T-helper 9 cell (primary cell): Measurements from ENCODE around the gene ADD2.

ENCODE experiments used
- DNase-seq: peaks from one replicate; pipeline ENCODE4 v3.0.0-alpha.2; 2020

ADD2 gene

DNA sequence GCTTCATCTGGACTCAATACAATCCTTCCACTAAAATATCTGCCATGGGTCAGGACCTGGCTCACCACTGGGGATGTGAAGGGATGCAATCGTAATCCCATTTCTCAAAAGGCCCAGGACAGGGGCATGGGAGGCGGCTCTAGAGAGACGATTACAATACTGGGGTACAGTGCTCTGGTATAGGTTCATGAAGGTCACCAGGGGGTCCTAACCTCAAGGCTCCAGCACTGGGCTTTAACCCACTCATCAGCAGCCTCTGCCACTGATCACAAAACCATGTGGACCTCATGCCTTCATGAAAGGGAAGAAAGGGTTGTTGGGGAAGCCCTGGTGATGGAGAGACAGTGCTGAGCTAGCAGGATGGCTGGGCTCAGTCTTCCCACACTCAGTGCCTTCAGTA, 48.8 kb downstream of the ADD2 start:
- no peak for DNase-seq

DNA sequence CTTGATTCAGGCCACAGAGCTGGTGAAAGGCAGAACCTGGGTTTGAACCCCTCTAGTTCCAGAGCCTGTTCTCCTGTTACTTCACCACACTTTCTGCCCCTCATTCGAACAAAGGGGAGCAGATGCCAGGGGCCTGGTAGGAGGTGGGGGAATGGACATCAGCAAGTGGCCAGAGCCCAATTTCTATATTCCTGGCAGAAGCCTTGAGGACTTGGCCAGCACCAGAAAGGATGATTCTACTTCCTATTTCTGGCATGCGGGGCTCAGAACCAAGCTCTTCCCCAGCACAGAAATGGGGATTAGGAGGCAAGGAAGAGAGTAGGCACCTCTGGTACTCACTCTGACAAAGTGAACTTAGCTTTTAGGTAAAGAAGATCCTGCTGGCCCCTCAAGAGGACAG, 49.3 kb downstream of the ADD2 start:
- DNase-seq: no peak

DNA sequence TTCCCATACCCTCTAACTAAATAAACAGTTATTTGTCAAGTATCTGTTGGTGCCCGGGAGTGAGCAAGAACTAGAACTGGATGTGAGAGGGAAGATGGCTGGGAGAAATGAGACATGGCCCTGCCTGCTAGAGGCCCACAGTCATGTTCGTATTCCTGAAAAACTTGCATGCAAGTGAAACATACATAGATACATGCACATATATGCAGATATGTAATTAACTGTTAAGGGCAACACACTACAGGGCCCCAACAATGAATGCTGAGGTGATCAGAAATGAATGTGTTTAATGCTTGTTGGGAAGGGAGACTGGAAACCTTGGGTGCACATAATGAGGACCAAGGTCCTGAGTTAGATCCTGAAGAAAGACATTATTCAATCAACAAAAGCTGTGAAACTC, 49.8 kb downstream of the ADD2 start:
- no peak for DNase-seq

DNA sequence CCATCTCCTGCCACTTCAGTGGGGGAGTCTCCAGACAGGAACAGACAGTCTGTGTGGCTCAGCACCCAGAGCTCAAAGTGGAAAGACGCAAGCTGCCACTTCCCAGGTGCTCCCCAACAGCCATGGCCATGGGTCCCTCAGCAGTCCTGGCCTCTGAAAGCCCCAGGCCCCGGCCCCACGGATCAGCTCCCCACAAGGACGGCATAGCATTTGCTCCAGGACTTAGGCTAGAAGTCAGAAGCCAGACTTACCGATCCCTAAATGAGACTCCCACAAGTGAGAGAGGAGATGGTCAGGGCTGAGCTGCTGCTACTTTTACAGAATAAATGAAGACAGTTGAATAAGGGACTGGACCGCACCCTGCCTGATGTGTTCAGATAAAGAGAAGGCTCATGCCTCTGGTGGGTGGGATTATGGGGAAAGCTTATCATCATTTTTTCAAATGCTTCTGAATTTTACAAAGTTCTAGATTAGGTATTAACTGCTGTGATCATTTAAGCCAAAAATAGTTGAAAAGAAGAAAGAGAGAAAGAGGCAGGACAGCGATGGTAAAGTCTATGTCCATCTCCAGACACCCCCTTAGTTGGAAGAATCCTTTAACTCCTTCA, 50.5 kb downstream of the ADD2 start:
- no peak for DNase-seq

DNA sequence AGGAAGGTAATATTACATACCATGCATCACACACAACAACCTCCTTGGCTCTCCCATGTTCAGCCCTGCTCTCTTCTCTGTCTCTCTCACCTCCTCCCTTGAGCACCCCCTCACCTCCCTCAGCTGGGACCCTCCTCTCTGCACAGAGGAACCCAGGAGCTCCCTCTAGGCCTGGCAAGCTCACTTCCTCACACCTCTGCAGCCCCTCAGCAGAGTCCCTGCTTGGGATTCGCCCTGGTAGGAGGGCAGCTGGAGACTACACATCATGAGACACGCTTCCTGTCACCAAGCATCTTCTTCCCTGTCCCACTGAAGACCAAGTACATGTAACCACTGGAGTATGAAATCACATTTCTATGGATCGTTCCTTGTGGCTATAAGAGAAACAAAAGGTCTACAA, 51.0 kb downstream of the ADD2 start:
- no peak for DNase-seq

- no peak for DNase-seq
Observed at GRCh38 chr2:70716131-70716743, 51.8 kb downstream of the ADD2 start.

DNA sequence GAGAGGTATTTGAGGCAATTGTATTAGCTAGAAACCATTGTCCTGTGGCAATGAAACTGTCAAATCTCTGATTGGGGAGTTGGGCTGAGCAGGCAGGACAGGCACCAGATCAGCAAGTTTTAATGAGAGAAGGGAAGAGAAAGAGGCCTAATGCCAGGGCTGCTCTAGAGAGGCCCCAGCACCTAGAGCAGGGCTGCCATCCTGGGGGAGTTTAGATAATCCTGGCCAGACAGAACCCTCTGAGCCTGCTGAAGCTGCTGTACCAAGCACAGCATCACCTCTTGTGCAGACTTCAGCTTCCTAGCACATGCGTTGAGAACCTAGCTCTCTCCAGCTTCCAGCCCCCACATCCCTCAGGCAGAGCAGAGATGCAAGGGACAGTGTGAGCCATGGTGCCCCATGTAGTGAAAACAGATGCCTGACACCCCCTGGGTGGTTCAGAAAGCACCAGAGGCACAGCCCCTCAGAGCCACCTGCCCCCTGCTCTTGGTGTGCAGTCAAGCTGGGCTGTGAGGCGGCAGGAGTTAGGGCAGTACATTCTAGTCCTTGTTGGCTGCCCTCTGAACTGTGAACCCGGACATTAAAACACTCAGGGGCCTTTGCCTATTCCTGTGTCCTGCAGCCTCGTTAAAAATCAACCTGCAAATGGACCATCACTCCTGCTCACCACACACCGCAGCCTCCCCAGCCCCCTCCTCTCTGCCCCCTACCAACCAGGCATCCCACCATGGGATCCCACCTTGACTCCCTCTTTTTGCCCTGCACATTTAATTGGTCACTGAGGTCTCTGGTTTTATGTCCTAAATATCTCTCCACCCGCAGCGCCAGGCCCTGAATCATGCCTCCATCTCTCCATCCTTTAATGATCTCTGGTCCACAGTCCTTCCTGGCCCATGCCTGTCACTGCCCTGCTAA, 52.7 kb downstream of the ADD2 start:
- DNase-seq: no peak

- DNase-seq: no peak
Observed at GRCh38 chr2:70714141-70714905, 53.7 kb downstream of the ADD2 start.

- DNase-seq: no peak
Observed at GRCh38 chr2:70712916-70713315, 55.1 kb downstream of the ADD2 start.

DNA sequence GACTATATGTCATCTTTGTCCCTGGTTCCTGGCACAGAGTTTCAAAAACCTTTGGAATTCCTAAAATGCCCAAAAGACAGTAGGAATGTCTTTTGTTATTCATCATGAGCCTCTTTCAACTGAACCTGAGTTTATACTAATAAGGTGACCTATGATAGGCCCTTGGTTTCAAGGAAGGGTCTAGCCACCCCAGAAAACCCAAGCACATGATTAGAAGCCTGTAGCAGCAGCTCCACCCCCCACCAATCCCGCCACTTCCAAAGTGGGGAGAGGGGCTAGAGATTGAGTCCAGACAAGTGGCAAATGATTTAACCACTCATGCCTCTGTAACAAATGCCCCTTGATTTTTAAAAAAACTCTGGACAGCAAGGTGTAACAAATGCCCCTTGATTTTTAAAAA, 56.8 kb downstream of the ADD2 start:
- no peak for DNase-seq

DNA sequence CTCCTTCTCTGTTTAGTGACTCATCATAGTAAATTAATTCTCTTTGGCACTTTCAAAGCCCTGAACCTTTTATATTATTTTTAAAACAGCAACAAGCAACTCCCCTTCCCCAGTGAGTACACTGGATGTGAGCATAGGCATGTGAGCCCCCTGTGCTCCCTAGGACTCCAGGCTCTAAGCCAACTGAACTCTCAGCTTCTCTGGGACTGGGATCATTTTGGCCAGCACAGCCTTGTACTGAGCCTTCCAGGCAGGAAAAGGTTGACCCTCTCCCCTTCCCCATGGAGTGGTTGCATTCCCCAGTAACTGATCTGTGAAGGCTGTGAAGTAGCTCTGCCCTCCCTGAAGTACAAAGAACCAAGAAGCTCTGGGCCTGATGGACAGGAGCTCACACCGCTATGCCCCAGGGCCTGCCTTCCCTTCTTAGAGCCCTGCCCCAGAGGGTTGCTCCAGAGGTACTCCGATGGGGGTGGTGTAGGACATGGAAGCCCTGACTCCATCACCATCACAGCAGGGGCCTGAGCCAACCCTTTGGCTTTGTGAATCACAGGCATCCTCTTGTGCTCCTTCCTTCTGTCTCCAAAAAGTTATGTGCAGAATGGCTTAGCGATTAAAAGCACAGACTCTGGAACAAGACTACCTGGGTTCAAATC, 57.8 kb downstream of the ADD2 start:
- DNase-seq: no peak

DNA sequence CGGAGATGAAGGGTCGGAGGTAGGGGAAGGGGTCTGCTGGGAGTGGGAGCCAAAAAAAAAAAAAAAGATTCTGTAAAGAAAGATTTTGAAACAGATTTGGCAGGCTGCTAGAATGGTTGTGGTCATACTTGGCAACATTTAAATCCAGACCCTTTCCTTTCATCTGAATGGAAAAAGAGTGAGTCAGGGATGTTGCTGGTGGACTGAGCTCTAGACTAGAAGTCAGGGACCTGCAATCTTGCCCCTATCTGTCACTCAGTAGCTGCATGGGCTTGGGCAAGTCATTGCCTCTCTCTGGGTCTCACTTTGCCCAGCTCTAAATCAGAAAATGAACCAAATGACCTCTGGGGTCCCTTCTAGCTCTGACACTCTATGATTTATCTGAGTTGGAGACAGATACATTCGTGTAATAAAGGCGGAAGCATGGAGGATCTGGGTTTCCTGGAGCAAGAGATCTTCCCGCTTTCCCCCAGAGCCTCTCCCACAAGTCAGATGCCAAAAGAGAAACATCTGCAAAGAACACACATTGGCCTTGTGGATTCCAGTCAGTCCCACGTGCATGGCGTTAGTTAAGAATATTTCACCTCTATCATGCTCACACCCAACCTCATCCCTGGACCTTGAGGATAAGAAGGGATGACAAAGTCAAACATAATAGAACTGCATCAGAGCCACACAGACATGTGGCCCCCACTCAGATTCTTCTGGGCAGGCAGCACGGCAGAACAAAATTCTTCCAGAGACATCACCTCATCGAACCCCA, 58.5 kb downstream of the ADD2 start:
- DNase-seq: no peak

GRCh38 chr2:70708376-70709199, 59.4 kb downstream of the ADD2 start:
- DNase-seq: no peak

- no peak for DNase-seq
Observed at GRCh38 chr2:70707706-70708105, 60.3 kb downstream of the ADD2 start.

- no peak for DNase-seq
Observed at GRCh38 chr2:70706026-70706795, 61.8 kb downstream of the ADD2 start.

GRCh38 chr2:70705160-70705850, 62.7 kb downstream of the ADD2 start:
- DNase-seq: no peak

DNA sequence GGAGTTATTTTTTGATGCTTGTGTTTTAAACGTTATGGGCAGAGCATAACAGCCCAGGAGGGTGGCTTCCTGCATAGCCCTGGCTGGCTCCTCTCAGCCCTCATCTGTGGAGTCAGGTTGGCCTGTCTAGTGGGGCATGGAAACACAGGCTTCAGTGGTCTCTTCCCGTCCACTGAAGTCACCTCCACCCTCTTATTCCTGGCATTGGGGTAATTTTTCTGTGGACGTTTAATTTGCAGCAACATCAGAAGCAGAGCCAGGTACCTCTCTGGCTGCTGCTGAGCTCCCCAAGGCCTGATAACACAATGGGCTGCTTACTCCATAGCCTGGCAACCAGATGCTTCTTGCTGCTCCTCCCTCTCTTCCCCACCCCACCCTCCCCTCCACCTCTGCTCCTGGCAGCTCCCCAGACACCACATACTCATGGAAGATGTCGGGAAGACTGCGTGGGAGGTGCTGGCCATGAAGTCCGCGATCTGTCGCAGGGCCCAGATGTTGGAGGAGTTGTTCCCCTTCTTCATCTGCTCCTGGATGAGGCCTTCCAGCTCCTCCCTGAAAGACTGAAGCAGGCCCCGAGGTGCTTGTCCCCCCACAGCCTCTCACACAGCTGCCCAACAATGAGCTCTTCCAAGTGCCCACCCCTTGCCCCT, 64.0 kb downstream of the ADD2 start:
- DNase-seq: no peak

- no peak for DNase-seq
Observed at GRCh38 chr2:70702711-70703395, 65.1 kb downstream of the ADD2 start.
